Ishikawa (cell line): ENCODE measurements around the gene TMEM80.

Experiments
- CEBPB ChIP-seq: IDR thresholded peaks from 2 replicates; pipeline ENCODE4 v1.6.1; 2012
- CREB1 ChIP-seq: IDR thresholded peaks from 2 replicates; pipeline ENCODE4 v1.6.1; 2012; ENCODE audit warnings: low read depth
- EP300 ChIP-seq: IDR thresholded peaks from 2 replicates; pipeline ENCODE4 v1.6.1; 2012; ENCODE audit warnings: borderline replicate concordance
- FOXM1 ChIP-seq: IDR thresholded peaks from 2 replicates; pipeline ENCODE4 v1.6.1; 2012; ENCODE audit warnings: low read depth, borderline replicate concordance
- RAD21 ChIP-seq: IDR thresholded peaks from 2 replicates; pipeline ENCODE4 v1.6.1; 2012; ENCODE audit warnings: low read depth
- TAF1 ChIP-seq: IDR thresholded peaks from 2 replicates; pipeline ENCODE4 v1.6.1; 2012; ENCODE audit warnings: low read depth, mild to moderate bottlenecking
- TCF12 ChIP-seq: IDR thresholded peaks from 2 replicates; pipeline ENCODE4 v1.6.1; 2012; ENCODE audit warnings: low read depth
- TEAD4 ChIP-seq: IDR thresholded peaks from 2 replicates; pipeline ENCODE4 v1.6.1; 2012
- TF ChIP-seq, protein P1 (sequence below): IDR thresholded peaks from 2 replicates; pipeline ENCODE4 v1.6.1; 2012; ENCODE audit warnings: low read depth, mild to moderate bottlenecking
- TF ChIP-seq, protein P2 (sequence below): IDR thresholded peaks from 2 replicates; pipeline ENCODE4 v1.6.1; 2012
- TF ChIP-seq, protein P3 (sequence below): IDR thresholded peaks from 2 replicates; pipeline ENCODE4 v1.6.1; 2012

DNA sequence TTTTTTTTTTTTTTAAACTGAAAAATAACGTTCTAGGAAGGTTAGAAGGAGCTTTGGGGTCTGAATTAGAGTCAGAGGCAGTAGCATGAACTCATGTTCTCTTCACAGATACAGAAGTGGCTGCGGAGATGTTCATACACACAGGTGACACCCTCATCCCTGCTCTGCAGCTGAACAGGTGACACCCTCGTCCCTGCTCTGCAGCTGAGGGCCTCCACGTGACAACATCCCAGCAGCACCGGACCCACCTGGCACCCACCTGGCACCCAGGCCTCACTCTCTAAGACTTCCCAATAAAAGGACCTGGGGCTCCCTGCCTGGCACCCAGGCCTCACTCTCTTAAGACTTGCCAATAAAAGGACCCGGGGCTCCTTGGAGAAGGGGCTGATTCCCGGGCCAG lies 38.8 kb upstream of the TMEM80 start:
- TF ChIP-seq CREB1 (no peak), TCF12 (no peak), TAF1 (no peak), EP300 (no peak), CEBPB (no peak), RAD21 (no peak), TEAD4 (no peak), FOXM1 (no peak)
- TF ChIP-seq, protein P1, sequence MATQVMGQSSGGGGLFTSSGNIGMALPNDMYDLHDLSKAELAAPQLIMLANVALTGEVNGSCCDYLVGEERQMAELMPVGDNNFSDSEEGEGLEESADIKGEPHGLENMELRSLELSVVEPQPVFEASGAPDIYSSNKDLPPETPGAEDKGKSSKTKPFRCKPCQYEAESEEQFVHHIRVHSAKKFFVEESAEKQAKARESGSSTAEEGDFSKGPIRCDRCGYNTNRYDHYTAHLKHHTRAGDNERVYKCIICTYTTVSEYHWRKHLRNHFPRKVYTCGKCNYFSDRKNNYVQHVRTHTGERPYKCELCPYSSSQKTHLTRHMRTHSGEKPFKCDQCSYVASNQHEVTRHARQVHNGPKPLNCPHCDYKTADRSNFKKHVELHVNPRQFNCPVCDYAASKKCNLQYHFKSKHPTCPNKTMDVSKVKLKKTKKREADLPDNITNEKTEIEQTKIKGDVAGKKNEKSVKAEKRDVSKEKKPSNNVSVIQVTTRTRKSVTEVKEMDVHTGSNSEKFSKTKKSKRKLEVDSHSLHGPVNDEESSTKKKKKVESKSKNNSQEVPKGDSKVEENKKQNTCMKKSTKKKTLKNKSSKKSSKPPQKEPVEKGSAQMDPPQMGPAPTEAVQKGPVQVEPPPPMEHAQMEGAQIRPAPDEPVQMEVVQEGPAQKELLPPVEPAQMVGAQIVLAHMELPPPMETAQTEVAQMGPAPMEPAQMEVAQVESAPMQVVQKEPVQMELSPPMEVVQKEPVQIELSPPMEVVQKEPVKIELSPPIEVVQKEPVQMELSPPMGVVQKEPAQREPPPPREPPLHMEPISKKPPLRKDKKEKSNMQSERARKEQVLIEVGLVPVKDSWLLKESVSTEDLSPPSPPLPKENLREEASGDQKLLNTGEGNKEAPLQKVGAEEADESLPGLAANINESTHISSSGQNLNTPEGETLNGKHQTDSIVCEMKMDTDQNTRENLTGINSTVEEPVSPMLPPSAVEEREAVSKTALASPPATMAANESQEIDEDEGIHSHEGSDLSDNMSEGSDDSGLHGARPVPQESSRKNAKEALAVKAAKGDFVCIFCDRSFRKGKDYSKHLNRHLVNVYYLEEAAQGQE: no peak
- TF ChIP-seq, protein P2, sequence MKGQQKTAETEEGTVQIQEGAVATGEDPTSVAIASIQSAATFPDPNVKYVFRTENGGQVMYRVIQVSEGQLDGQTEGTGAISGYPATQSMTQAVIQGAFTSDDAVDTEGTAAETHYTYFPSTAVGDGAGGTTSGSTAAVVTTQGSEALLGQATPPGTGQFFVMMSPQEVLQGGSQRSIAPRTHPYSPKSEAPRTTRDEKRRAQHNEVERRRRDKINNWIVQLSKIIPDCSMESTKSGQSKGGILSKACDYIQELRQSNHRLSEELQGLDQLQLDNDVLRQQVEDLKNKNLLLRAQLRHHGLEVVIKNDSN: no peak
- TF ChIP-seq, protein P3, sequence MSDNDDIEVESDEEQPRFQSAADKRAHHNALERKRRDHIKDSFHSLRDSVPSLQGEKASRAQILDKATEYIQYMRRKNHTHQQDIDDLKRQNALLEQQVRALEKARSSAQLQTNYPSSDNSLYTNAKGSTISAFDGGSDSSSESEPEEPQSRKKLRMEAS: no peak
